H9 (cell line): ENCODE data around the gene SCAMP5. TPM values are rescaled to one million over a fixed set of nuclear protein-coding genes. Genes with fewer than 3 reads are reported as not detected.

ENCODE experiments used
- DNase-seq: peaks from one replicate; pipeline ENCODE4 v3.0.0-alpha.2; 2017
- H2AFZ ChIP-seq: one replicate; pipeline ENCODE4 v1.6.1; 2013; ENCODE audit warnings: mild to moderate bottlenecking, low read length, control low read depth, moderate library complexity
- H2AK5ac ChIP-seq: 2 replicates; pipeline ENCODE4 v1.6.1; 2013; ENCODE audit warnings: low read length, control low read depth, mixed read lengths; ENCODE audit not compliant: insufficient read length
- H2BK120ac ChIP-seq: one replicate; pipeline ENCODE4 v1.6.1; 2013; ENCODE audit warnings: low read depth, mild to moderate bottlenecking, low read length, control low read depth, inconsistent platforms; ENCODE audit not compliant: poor library complexity, severe bottlenecking
- H2BK12ac ChIP-seq: 2 replicates; pipeline ENCODE4 v1.6.1; 2013; ENCODE audit warnings: low read length, control low read depth, mixed read lengths, low read depth; ENCODE audit not compliant: insufficient read length
- H2BK15ac ChIP-seq: 2 replicates; pipeline ENCODE4 v1.6.1; 2013; ENCODE audit warnings: low read depth, low read length, control low read depth
- H2BK20ac ChIP-seq: one replicate; pipeline ENCODE4 v1.6.1; 2013; ENCODE audit warnings: low read depth, mild to moderate bottlenecking, low read length, control low read depth, inconsistent platforms; ENCODE audit not compliant: poor library complexity, severe bottlenecking
- H2BK5ac ChIP-seq: 2 replicates; pipeline ENCODE4 v1.6.1; 2013; ENCODE audit warnings: low read length, control low read depth, mixed read lengths; ENCODE audit not compliant: insufficient read length
- H3K14ac ChIP-seq: 2 replicates; pipeline ENCODE4 v1.6.1; 2013; ENCODE audit warnings: low read length, control low read depth; ENCODE audit not compliant: insufficient read depth
- H3K18ac ChIP-seq: 2 replicates; pipeline ENCODE4 v1.6.1; 2013; ENCODE audit warnings: low read depth, mild to moderate bottlenecking, mixed read lengths, low read length, control low read depth; ENCODE audit not compliant: insufficient read length
- H3K23ac ChIP-seq: 2 replicates; pipeline ENCODE4 v1.6.1; 2013; ENCODE audit warnings: low read length, control low read depth, mixed read lengths, low read depth; ENCODE audit not compliant: insufficient read length
- H3K23me2 ChIP-seq: 2 replicates; pipeline ENCODE4 v1.6.1; 2013; ENCODE audit warnings: low read depth, mild to moderate bottlenecking, mixed read lengths, low read length, control low read depth; ENCODE audit not compliant: insufficient read length, poor library complexity, severe bottlenecking
- H3K27ac ChIP-seq: 2 replicates; pipeline ENCODE4 v1.5.1; 2013; ENCODE audit warnings: low read length, control low read depth, mixed read lengths, low read depth; ENCODE audit not compliant: insufficient read length
- H3K27me3 ChIP-seq: 2 replicates; pipeline ENCODE4 v1.6.1; 2013; ENCODE audit warnings: low read length, control low read depth, inconsistent platforms; ENCODE audit not compliant: insufficient read depth
- H3K4ac ChIP-seq: 2 replicates; pipeline ENCODE4 v1.6.1; 2013; ENCODE audit warnings: low read depth, mild to moderate bottlenecking, control low read depth, inconsistent platforms, low read length, moderate library complexity
- H3K4me1 ChIP-seq: 2 replicates; pipeline ENCODE4 v1.6.1; 2013; ENCODE audit warnings: low read length, control low read depth, inconsistent platforms; ENCODE audit not compliant: insufficient read depth
- H3K4me2 ChIP-seq: 2 replicates; pipeline ENCODE4 v1.6.1; 2013; ENCODE audit warnings: low read length, control low read depth, mixed read lengths; ENCODE audit not compliant: insufficient read length, insufficient read depth
- H3K56ac ChIP-seq: 2 replicates; pipeline ENCODE4 v1.6.1; 2013; ENCODE audit warnings: low read depth, mild to moderate bottlenecking, mixed read lengths, low read length, control low read depth; ENCODE audit not compliant: insufficient read length
- H3K79me1 ChIP-seq: 2 replicates; pipeline ENCODE4 v1.6.1; 2013; ENCODE audit warnings: low read depth, mild to moderate bottlenecking, moderate library complexity, low read length, control low read depth, inconsistent platforms; ENCODE audit not compliant: insufficient read depth, poor library complexity, severe bottlenecking
- H3K79me2 ChIP-seq: 2 replicates; pipeline ENCODE4 v1.6.1; 2013; ENCODE audit warnings: low read length, control low read depth, inconsistent platforms; ENCODE audit not compliant: insufficient read depth
- H3K9ac ChIP-seq: 2 replicates; pipeline ENCODE4 v1.6.1; 2013; ENCODE audit warnings: low read length, control low read depth, mixed read lengths; ENCODE audit not compliant: insufficient read length; ENCODE audit errors: extremely low read depth
- H3K9me3 ChIP-seq: one replicate; pipeline ENCODE4 v1.6.1; 2013; ENCODE audit warnings: low read depth, low read length, inconsistent platforms; ENCODE audit not compliant: control insufficient read depth
- H3T11ph ChIP-seq: one replicate; pipeline ENCODE4 v1.6.1; 2013; ENCODE audit warnings: mild to moderate bottlenecking, low read length, control low read depth, inconsistent platforms
- H4K20me1 ChIP-seq: one replicate; pipeline ENCODE4 v1.6.1; 2013; ENCODE audit not compliant: control insufficient read depth, insufficient read length, insufficient read depth
- H4K5ac ChIP-seq: 2 replicates; pipeline ENCODE4 v1.6.1; 2013; ENCODE audit warnings: low read depth, mild to moderate bottlenecking, mixed read lengths, low read length, control low read depth; ENCODE audit not compliant: insufficient read length
- H4K8ac ChIP-seq: replicated peaks from 2 replicates; pipeline ENCODE4 v1.6.1; 2013; ENCODE audit warnings: low read length, control low read depth, mixed read lengths, low read depth; ENCODE audit not compliant: insufficient read length
- H4K91ac ChIP-seq: 2 replicates; pipeline ENCODE4 v1.6.1; 2013; ENCODE audit warnings: low read depth, mild to moderate bottlenecking, moderate library complexity, mixed read lengths, low read length, control low read depth; ENCODE audit not compliant: insufficient read length
- H3K27ac Mint-ChIP-seq, 3 experiments: 2 replicates in 2 of 3; 3 replicates in 1 of 3; pipeline ENCODE4 v1.8.0; 2020 to 2021; ENCODE audit warnings: mixed read lengths in 3 of 3, mild to moderate bottlenecking in 1 of 3, moderate library complexity in 1 of 3
- H3K27me3 Mint-ChIP-seq: 2 replicates; pipeline ENCODE4 v1.8.0; 2021; ENCODE audit warnings: low read depth, mild to moderate bottlenecking, moderate library complexity, mixed read lengths
- H3K36me3 Mint-ChIP-seq, 3 experiments: 2 replicates in 2 of 3; 3 replicates in 1 of 3; pipeline ENCODE4 v1.8.0; 2020 to 2021; ENCODE audit warnings: low read depth in 3 of 3, mixed read lengths in 3 of 3; ENCODE audit not compliant: insufficient read depth in 1 of 3
- H3K4me1 Mint-ChIP-seq, 2 experiments: 2 replicates each; pipeline ENCODE4 v1.8.0; 2020; ENCODE audit warnings: mixed read lengths in 2 of 2
- H3K4me3 Mint-ChIP-seq, 2 experiments: 2 replicates in 1 of 2; 3 replicates in 1 of 2; pipeline ENCODE4 v1.8.0; 2020 to 2021; ENCODE audit warnings: mild to moderate bottlenecking in 2 of 2, mixed read lengths in 2 of 2, moderate library complexity in 1 of 2
- H3K9me3 Mint-ChIP-seq, 2 experiments: 2 replicates in 1 of 2; 3 replicates in 1 of 2; pipeline ENCODE4 v1.8.0; 2020; ENCODE audit warnings: mild to moderate bottlenecking in 2 of 2, mixed read lengths in 2 of 2, moderate library complexity in 1 of 2
- CTCF ChIP-seq: fragments of 200-600 bp; sonication (generic); conservative IDR thresholded peaks from 3 replicates; pipeline ENCODE4 v1.8.0; 2021; ENCODE audit warnings: antibody characterized with exemption, mild to moderate bottlenecking
- WGBS: extraction: QIAGEN DNeasy Blood & Tissue Kit; methylation state at CpG from one replicate; pipeline ENCODE4 v1.1.7; 2013; ENCODE audit warnings: missing lambda C conversion rate, low lambda C conversion rate, mixed read lengths; ENCODE audit not compliant: insufficient read length; ENCODE audit errors: extremely low coverage; 5-methylcytosine and 5-hydroxymethylcytosine counted together
- total RNA-seq: library from RNA; stranded (reverse); gene quantifications from 2 replicates; pipeline ENCODE4 v1.2.1, GENCODE V29; 2021

SCAMP5 gene
- total RNA-seq, 1 experiment from 2014 or later = 47.8 TPM

- no peaks in the 10 kb centered on the region for H3K4me1 ChIP-seq
Measured at GRCh38 chr15:75008221-75008625, 12.9 kb downstream of the SCAMP5 start.

More at GRCh38 chr15:75008221-75008625, 12.9 kb downstream of the SCAMP5 start:
- WGBS = no CpG with 5 or more reads among the region's 5 CpGs
- H3K56ac ChIP-seq = no peak overlapping the region
- no peak overlapping the region for H3K18ac ChIP-seq
- H2AK5ac ChIP-seq = no peak overlapping the region
- no peak overlapping the region for H2BK20ac ChIP-seq
- DNase-seq = no peak
- no peaks in the 10 kb centered on the region for H3K27me3 ChIP-seq
- Mint-ChIP-seq H3K27me3 (no peaks in the 10 kb centered on the region), H3K27ac (no peak overlapping the region), H3K4me3 (no peak overlapping the region), H3K9me3 (no peaks in the 10 kb centered on the region), H3K36me3 (peaks cover 1 to 30% (median 20%) of the 10 kb centered on the region in 3 experiments; a peak in 5 of 7 replicates), H3K4me1 (no peaks in the 10 kb centered on the region)
- no peak overlapping the region for H3T11ph ChIP-seq
- no peak overlapping the region for H3K4me2 ChIP-seq
- no peak overlapping the region for H3K23ac ChIP-seq
- H3K79me1 ChIP-seq = no peaks in the 10 kb centered on the region
- H2BK12ac ChIP-seq = no peak overlapping the region
- H3K27ac ChIP-seq = no peak overlapping the region
- H3K23me2 ChIP-seq = no peaks in the 10 kb centered on the region
- H4K8ac ChIP-seq = no peak overlapping the region
- no peak overlapping the region for H2BK5ac ChIP-seq
- H3K79me2 ChIP-seq = no peaks in the 10 kb centered on the region
- H4K91ac ChIP-seq = no peak overlapping the region
- H3K9ac ChIP-seq = no peak overlapping the region
- no peak overlapping the region for H2AFZ ChIP-seq
- H2BK120ac ChIP-seq = no peak overlapping the region
- TF ChIP-seq CTCF = no peak
- no peak overlapping the region for H4K5ac ChIP-seq
- no peaks in the 10 kb centered on the region for H3K9me3 ChIP-seq
- no peak overlapping the region for H3K14ac ChIP-seq
- no peak overlapping the region for H3K4ac ChIP-seq
- no peak overlapping the region for H2BK15ac ChIP-seq
- no peaks in the 10 kb centered on the region for H4K20me1 ChIP-seq
